IMR-90 (cell line): ENCODE data around the gene PTPRN2. TPM values are rescaled to one million over a fixed set of nuclear protein-coding genes. Genes with fewer than 3 reads are reported as not detected.

Source experiments
- ATAC-seq: fragments of 200-7000 bp; cut with Tn5 transposase; 2 replicates; pipeline ENCODE4 v1.9.1; 2020; ENCODE audit warnings: low read depth, mild to moderate bottlenecking, moderate library complexity
- BruUV-seq: library from RNA; stranded (reverse); fragments of 400-500 nt; replicated peaks from 2 replicates; lab custom pipeline; 2021; lab: Mats Ljungman, UMichigan
- CTCF ChIA-PET: fragments of 300-600 bp; formaldehyde crosslinking; extraction: SDS; loops from one replicate; lab custom pipeline; 2021; ENCODE audit warnings: antibody characterized with exemption; lab: Yijun Ruan, JAX
- POLR2A ChIA-PET: fragments of 300-600 bp; sonication (Branson Sonifier 250); formaldehyde crosslinking; loops from one replicate; lab custom pipeline; 2022; ENCODE audit warnings: antibody characterized with exemption; ENCODE audit not compliant: unreplicated experiment; lab: Charles Lee
- DNase-seq: peaks from one replicate; pipeline ENCODE4 v3.0.0; 2013
- H2AFZ ChIP-seq: replicated peaks from 2 replicates; pipeline ENCODE3; 2013; ENCODE audit warnings: low read length, mild to moderate bottlenecking; ENCODE audit not compliant: poor library complexity
- H2AK5ac ChIP-seq: 2 replicates; pipeline ENCODE4 v1.6.1; 2013; ENCODE audit warnings: low read depth, low read length, inconsistent platforms
- H2AK9ac ChIP-seq: replicated peaks from 2 replicates; pipeline ENCODE3; 2013; ENCODE audit warnings: mild to moderate bottlenecking, low read depth, low read length, moderate library complexity; ENCODE audit not compliant: poor library complexity
- H2BK120ac ChIP-seq: 2 replicates; pipeline ENCODE4 v1.6.1; 2013; ENCODE audit warnings: low read depth, low read length, inconsistent platforms
- H2BK15ac ChIP-seq: 3 replicates; pipeline ENCODE4 v1.6.1; 2013; ENCODE audit warnings: low read depth, low read length, inconsistent platforms
- H2BK20ac ChIP-seq: 2 replicates; pipeline ENCODE4 v1.6.1; 2013; ENCODE audit warnings: low read depth, mild to moderate bottlenecking, inconsistent platforms, low read length, moderate library complexity
- H2BK5ac ChIP-seq: 2 replicates; pipeline ENCODE4 v1.6.1; 2013; ENCODE audit warnings: mild to moderate bottlenecking, low read depth, low read length, inconsistent platforms; ENCODE audit not compliant: poor library complexity, severe bottlenecking
- H3K14ac ChIP-seq: replicated peaks from 2 replicates; pipeline ENCODE4 v1.6.1; 2013; ENCODE audit warnings: low read depth, low read length, inconsistent platforms
- H3K18ac ChIP-seq: 2 replicates; pipeline ENCODE4 v1.6.1; 2013; ENCODE audit warnings: low read depth, low read length, control low read depth
- H3K23ac ChIP-seq: 2 replicates; pipeline ENCODE4 v1.6.1; 2013; ENCODE audit warnings: low read depth, low read length, inconsistent platforms
- H3K27ac ChIP-seq: 2 replicates; pipeline ENCODE4 v1.5.1; 2013; ENCODE audit warnings: mild to moderate bottlenecking, control low read depth, low read length; ENCODE audit not compliant: insufficient read depth
- H3K27me3 ChIP-seq: 2 replicates; pipeline ENCODE4 v1.6.1; 2013; ENCODE audit warnings: low read length; ENCODE audit not compliant: control insufficient read depth, insufficient read depth
- H3K36me3 ChIP-seq: 2 replicates; pipeline ENCODE4 v1.6.1; 2013; ENCODE audit warnings: low read length, mixed read lengths; ENCODE audit not compliant: control insufficient read depth, insufficient read depth
- H3K4ac ChIP-seq: 2 replicates; pipeline ENCODE4 v1.6.1; 2013; ENCODE audit warnings: low read depth, low read length, inconsistent platforms
- H3K4me1 ChIP-seq: 2 replicates; pipeline ENCODE4 v1.6.1; 2013; ENCODE audit warnings: low read length, mixed read lengths; ENCODE audit not compliant: control insufficient read depth, insufficient read depth
- H3K4me2 ChIP-seq: 2 replicates; pipeline ENCODE4 v1.6.1; 2013; ENCODE audit warnings: low read depth, mild to moderate bottlenecking, control low read depth, low read length, moderate library complexity
- H3K4me3 ChIP-seq: 2 replicates; pipeline ENCODE4 v1.5.1; 2013; ENCODE audit warnings: low read depth, mild to moderate bottlenecking, control low read depth, low read length, moderate library complexity; ENCODE audit not compliant: insufficient read depth
- H3K56ac ChIP-seq: 2 replicates; pipeline ENCODE4 v1.6.1; 2013; ENCODE audit warnings: low read length, inconsistent platforms; ENCODE audit not compliant: insufficient read depth; ENCODE audit errors: extremely low read depth
- H3K79me1 ChIP-seq, 2 experiments: 2 replicates each; pipeline ENCODE4 v1.6.1; 2013; ENCODE audit warnings: low read length in 2 of 2, inconsistent platforms in 1 of 2, low read depth in 1 of 2
- H3K9ac ChIP-seq: 2 replicates; pipeline ENCODE4 v1.6.1; 2013; ENCODE audit warnings: low read depth, low read length, control low read depth
- H3K9me1 ChIP-seq: 2 replicates; pipeline ENCODE4 v1.6.1; 2013; ENCODE audit warnings: low read length, inconsistent platforms; ENCODE audit not compliant: insufficient read depth
- H3K9me3 ChIP-seq: 2 replicates; pipeline ENCODE4 v1.6.1; 2013; ENCODE audit warnings: low read length; ENCODE audit not compliant: control insufficient read depth, insufficient read depth
- H4K20me1 ChIP-seq: 2 replicates; pipeline ENCODE4 v1.6.1; 2013; ENCODE audit warnings: low read length, inconsistent platforms; ENCODE audit not compliant: insufficient read depth
- H4K5ac ChIP-seq: 2 replicates; pipeline ENCODE4 v1.6.1; 2013; ENCODE audit warnings: mild to moderate bottlenecking, low read depth, low read length, control low read depth
- H4K8ac ChIP-seq, 2 experiments: 2 replicates each; pipeline ENCODE4 v1.6.1; 2013; ENCODE audit warnings: low read depth in 2 of 2, low read length in 2 of 2, control low read depth in 1 of 2, inconsistent platforms in 1 of 2
- H4K91ac ChIP-seq: 2 replicates; pipeline ENCODE4 v1.6.1; 2013; ENCODE audit warnings: low read depth, low read length, inconsistent platforms; ENCODE audit not compliant: insufficient read depth
- BHLHE40 ChIP-seq: fragments of 150-350 bp; IDR thresholded peaks from 2 replicates; pipeline ENCODE4 v1.6.1; 2016; ENCODE audit warnings: mild to moderate bottlenecking, low read depth, low read length
- CEBPB ChIP-seq: IDR thresholded peaks from 2 replicates; pipeline ENCODE4 v1.6.1; 2012; ENCODE audit warnings: low read depth, low read length, improper control_type of control experiment
- CHD1 ChIP-seq: IDR thresholded peaks from 2 replicates; pipeline ENCODE4 v1.6.1; 2012; ENCODE audit warnings: low read depth, low read length, improper control_type of control experiment
- FOS ChIP-seq: fragments of 150-350 bp; IDR thresholded peaks from 2 replicates; pipeline ENCODE4 v1.6.1; 2016; ENCODE audit warnings: low read depth, low read length
- MAFK ChIP-seq: IDR thresholded peaks from 2 replicates; pipeline ENCODE4 v1.6.1; 2012; ENCODE audit warnings: low read depth, low read length, improper control_type of control experiment
- MAZ ChIP-seq: IDR thresholded peaks from 2 replicates; pipeline ENCODE4 v1.6.1; 2012; ENCODE audit warnings: low read depth, mild to moderate bottlenecking, low read length, improper control_type of control experiment, moderate library complexity, borderline replicate concordance
- MXI1 ChIP-seq: IDR thresholded peaks from 2 replicates; pipeline ENCODE4 v1.6.1; 2012; ENCODE audit warnings: low read depth, mild to moderate bottlenecking, low read length, moderate library complexity, borderline replicate concordance
- NFE2L2 ChIP-seq: fragments of 150-350 bp; IDR thresholded peaks from 2 replicates; pipeline ENCODE4 v1.6.1; 2016; ENCODE audit warnings: low read depth, mild to moderate bottlenecking, low read length
- POLR2A ChIP-seq: IDR thresholded peaks from 2 replicates; pipeline ENCODE4 v1.6.1; 2012; ENCODE audit warnings: mild to moderate bottlenecking, low read depth, low read length
- RAD21 ChIP-seq: IDR thresholded peaks from 2 replicates; pipeline ENCODE4 v1.6.1; 2012; ENCODE audit warnings: low read length, improper control_type of control experiment
- RCOR1 ChIP-seq: IDR thresholded peaks from 2 replicates; pipeline ENCODE4 v1.6.1; 2012; ENCODE audit warnings: mild to moderate bottlenecking, low read length, improper control_type of control experiment; ENCODE audit not compliant: insufficient replicate concordance
- RFX5 ChIP-seq: IDR thresholded peaks from 2 replicates; pipeline ENCODE4 v1.8.0; 2012; ENCODE audit warnings: low read depth, mild to moderate bottlenecking, low read length, moderate library complexity
- SMC3 ChIP-seq: fragments of 150-350 bp; IDR thresholded peaks from 2 replicates; pipeline ENCODE4 v1.6.1; 2016; ENCODE audit warnings: low read depth, mild to moderate bottlenecking, antibody characterized with exemption, low read length, moderate library complexity
- WGBS, 2 experiments: methylation state at CpG; one replicate each; pipeline versions ENCODE4 v1.1.5 to v1.1.7; 2013; ENCODE audit warnings: missing lambda C conversion rate in 2 of 2; ENCODE audit not compliant: insufficient read length in 1 of 2; ENCODE audit errors: extremely low coverage in 2 of 2; 5-methylcytosine and 5-hydroxymethylcytosine counted together
- dilution Hi-C: fragments of 300-500 bp; cut with HindIII; formaldehyde crosslinking; loops from one replicate; pipeline ENCODE4 v1.14.3; 2018; ENCODE audit warnings: low sequenced_read_pairs; ENCODE audit not compliant: unreplicated experiment
- in situ Hi-C: fragments of 300-500 bp; cut with MboI; formaldehyde crosslinking; loops from 3 replicates; pipeline ENCODE4 v1.14.3; 2019; ENCODE audit warnings: low sequenced_read_pairs, inconsistent platforms, mixed read lengths
- intact Hi-C: fragments of 100-400 bp; cut with micrococcal nuclease; formaldehyde crosslinking; loops from 2 replicates; pipeline ENCODE4 v1.10.0; 2022
- polyA plus RNA-seq, 3 experiments: library from polyadenylated mRNA; depleted of rRNA; stranded (reverse); fragments of >200 nt; gene quantifications; 2 replicates each; pipeline ENCODE4 v1.2.3, GENCODE V29; 2012; ENCODE audit warnings: low replicate concordance in 1 of 3
- total RNA-seq: library from RNA; depleted of rRNA; stranded (reverse); fragments of >200 nt; gene quantifications from 2 replicates; pipeline ENCODE4 v1.2.3, GENCODE V29; 2012
- TF ChIP-seq, protein P1 (sequence below): fragments of 150-350 bp; IDR thresholded peaks from 2 replicates; pipeline ENCODE4 v1.6.1; 2016; ENCODE audit warnings: low read depth, mild to moderate bottlenecking, low read length, moderate library complexity, borderline replicate concordance
- TF ChIP-seq, protein P2 (sequence below): conservative IDR thresholded peaks from 2 replicates; pipeline ENCODE4 v1.5.1; 2012; ENCODE audit warnings: mild to moderate bottlenecking, low read depth, low read length, improper control_type of control experiment
- TF ChIP-seq, protein P3 (sequence below): fragments of 150-350 bp; IDR thresholded peaks from 2 replicates; pipeline ENCODE4 v1.6.1; 2017; ENCODE audit warnings: mild to moderate bottlenecking, antibody characterized with exemption, low read length, low read depth

The PTPRN2 gene
- total and polyA plus RNA-seq, 2 of the 4 experiments (the other 2 are of a cell fraction) = 0.03 TPM; not detected in 1

DNA sequence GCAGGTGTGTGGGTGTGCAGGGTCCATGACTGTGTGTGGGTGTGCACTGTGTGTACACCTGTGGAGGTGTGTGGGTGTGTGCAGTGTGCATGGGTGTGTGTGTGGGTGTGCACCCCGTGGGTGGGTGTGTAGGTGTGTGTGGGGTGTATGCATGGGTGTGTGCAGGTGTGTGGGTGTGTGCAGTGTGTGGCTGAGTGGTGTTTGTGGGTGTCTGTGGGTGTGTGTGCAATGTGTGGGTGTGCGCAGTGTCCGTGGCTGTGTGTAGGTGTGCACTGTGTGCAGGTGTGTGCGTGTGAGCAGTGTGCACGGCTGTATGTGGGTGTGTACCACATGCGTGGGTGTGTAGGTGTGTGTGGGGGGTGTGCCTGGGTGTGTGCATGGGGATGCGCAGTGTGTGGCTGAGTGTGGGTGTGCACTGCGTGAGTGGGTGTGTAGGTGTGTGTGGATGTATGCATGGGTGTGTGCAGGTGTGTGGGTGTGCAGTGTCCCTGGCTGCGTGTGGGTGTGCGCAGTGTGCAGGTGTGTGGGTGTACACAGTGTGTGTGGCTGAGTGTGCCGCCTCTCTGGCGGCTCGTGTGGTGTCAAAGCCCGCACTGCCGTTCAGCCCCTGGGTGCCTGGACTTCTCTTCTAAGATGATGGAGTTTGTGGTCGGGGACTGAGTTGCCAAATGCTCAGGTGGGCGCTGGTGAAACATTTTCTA lies 1042.5 kb downstream of the PTPRN2 start:
- no TSS peak for BruUV-seq
- TF ChIP-seq, protein P1, sequence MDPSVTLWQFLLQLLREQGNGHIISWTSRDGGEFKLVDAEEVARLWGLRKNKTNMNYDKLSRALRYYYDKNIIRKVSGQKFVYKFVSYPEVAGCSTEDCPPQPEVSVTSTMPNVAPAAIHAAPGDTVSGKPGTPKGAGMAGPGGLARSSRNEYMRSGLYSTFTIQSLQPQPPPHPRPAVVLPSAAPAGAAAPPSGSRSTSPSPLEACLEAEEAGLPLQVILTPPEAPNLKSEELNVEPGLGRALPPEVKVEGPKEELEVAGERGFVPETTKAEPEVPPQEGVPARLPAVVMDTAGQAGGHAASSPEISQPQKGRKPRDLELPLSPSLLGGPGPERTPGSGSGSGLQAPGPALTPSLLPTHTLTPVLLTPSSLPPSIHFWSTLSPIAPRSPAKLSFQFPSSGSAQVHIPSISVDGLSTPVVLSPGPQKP = no peak
- no peak for TF ChIP-seq RAD21
- TF ChIP-seq MXI1 = no peak
- no peak for TF ChIP-seq FOS
- no peak for TF ChIP-seq MAZ
- TF ChIP-seq MAFK = no peak
- no peak for TF ChIP-seq CHD1
- TF ChIP-seq RCOR1 = no peak
- TF ChIP-seq, protein P2, sequence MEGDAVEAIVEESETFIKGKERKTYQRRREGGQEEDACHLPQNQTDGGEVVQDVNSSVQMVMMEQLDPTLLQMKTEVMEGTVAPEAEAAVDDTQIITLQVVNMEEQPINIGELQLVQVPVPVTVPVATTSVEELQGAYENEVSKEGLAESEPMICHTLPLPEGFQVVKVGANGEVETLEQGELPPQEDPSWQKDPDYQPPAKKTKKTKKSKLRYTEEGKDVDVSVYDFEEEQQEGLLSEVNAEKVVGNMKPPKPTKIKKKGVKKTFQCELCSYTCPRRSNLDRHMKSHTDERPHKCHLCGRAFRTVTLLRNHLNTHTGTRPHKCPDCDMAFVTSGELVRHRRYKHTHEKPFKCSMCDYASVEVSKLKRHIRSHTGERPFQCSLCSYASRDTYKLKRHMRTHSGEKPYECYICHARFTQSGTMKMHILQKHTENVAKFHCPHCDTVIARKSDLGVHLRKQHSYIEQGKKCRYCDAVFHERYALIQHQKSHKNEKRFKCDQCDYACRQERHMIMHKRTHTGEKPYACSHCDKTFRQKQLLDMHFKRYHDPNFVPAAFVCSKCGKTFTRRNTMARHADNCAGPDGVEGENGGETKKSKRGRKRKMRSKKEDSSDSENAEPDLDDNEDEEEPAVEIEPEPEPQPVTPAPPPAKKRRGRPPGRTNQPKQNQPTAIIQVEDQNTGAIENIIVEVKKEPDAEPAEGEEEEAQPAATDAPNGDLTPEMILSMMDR = no peak
- no peak for TF ChIP-seq CEBPB
- TF ChIP-seq POLR2A = no peak
- TF ChIP-seq BHLHE40 = no peak
- TF ChIP-seq, protein P3, sequence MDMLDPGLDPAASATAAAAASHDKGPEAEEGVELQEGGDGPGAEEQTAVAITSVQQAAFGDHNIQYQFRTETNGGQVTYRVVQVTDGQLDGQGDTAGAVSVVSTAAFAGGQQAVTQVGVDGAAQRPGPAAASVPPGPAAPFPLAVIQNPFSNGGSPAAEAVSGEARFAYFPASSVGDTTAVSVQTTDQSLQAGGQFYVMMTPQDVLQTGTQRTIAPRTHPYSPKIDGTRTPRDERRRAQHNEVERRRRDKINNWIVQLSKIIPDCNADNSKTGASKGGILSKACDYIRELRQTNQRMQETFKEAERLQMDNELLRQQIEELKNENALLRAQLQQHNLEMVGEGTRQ = no peak
- TF ChIP-seq RFX5 = no peak
- no peak for TF ChIP-seq SMC3
- no peak for TF ChIP-seq NFE2L2
- Histone ChIP-seq H3K4ac (no peak overlapping the region), H3K9me3 (peaks cover 62% of the 10 kb centered on the region), H3K4me2 (no peak overlapping the region), H2AK9ac (no peak overlapping the region), H4K8ac (no peak overlapping the region), H3K4me1 (no peaks in the 10 kb centered on the region), H2BK20ac (no peak overlapping the region), H4K91ac (no peak overlapping the region), H2AFZ (no peak overlapping the region), H2BK5ac (no peak overlapping the region), H3K27ac (no peak overlapping the region), H3K18ac (no peak overlapping the region), H3K56ac (no peak overlapping the region), H3K27me3 (no peaks in the 10 kb centered on the region), H3K9ac (no peak overlapping the region), H4K5ac (no peak overlapping the region), H2AK5ac (no peak overlapping the region), H3K4me3 (no peak overlapping the region), H2BK15ac (no peak overlapping the region), H3K23ac (no peak overlapping the region), H3K9me1 (no peaks in the 10 kb centered on the region), H2BK120ac (no peak overlapping the region), H3K79me1 (no peaks in the 10 kb centered on the region), H3K14ac (no peak overlapping the region), H3K36me3 (no peaks in the 10 kb centered on the region), H4K20me1 (no peaks in the 10 kb centered on the region)
- dilution Hi-C loops (no loop called here), intact Hi-C loops (no loop called here), in situ Hi-C loops (no loop called here)
- no peak for ATAC-seq
- ChIA-PET POLR2A (no interaction called here), CTCF (no interaction called here)
- no peak for DNase-seq
- 73% methylated on average over 3 of the region's 17 CpGs; no CpG with 5 or more reads in 1 of the 2 experiments for WGBS, 2 experiments
